ENCODE measurements around the gene SMIM10L2A.

SMIM10L2A gene

DNA sequence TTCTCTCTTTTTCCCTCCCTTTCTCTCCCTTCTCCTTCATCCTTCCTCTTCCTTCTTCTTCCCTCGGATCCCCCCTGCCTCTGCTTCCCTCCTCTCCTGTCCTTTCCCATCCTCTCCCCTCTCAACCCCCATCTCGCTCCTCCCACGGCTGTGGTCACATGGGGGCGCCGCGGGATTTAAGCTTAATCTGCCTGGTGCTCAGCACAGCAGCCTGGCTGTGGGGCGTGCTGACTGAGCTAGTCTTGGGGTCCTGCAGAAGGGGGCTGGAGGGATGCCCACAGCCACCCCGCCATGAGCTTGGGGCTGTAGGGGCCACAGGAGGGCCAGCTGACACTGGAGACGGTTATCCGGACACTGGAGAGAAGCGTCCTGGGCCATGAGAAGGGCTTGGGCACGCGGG lies 10.7 kb downstream of the SMIM10L2A start:
- peaks cover 16% of the 10 kb centered on the region for H3K27me3 Mint-ChIP-seq
- H3K9me3 Mint-ChIP-seq = peaks cover 12% of the 10 kb centered on the region
- peaks cover 3% of the 10 kb centered on the region for H3K36me3 Mint-ChIP-seq
- H3K27ac Mint-ChIP-seq = no peak overlapping the region
- no peak for DNase-seq (ENCODE audit: low spot score in 2 of 2)
- no peak overlapping the region for H3K4me3 Mint-ChIP-seq
- H3K4me1 Mint-ChIP-seq = no peaks in the 10 kb centered on the region
- ATAC-seq (ENCODE audit: low read depth) = no peak

DNA sequence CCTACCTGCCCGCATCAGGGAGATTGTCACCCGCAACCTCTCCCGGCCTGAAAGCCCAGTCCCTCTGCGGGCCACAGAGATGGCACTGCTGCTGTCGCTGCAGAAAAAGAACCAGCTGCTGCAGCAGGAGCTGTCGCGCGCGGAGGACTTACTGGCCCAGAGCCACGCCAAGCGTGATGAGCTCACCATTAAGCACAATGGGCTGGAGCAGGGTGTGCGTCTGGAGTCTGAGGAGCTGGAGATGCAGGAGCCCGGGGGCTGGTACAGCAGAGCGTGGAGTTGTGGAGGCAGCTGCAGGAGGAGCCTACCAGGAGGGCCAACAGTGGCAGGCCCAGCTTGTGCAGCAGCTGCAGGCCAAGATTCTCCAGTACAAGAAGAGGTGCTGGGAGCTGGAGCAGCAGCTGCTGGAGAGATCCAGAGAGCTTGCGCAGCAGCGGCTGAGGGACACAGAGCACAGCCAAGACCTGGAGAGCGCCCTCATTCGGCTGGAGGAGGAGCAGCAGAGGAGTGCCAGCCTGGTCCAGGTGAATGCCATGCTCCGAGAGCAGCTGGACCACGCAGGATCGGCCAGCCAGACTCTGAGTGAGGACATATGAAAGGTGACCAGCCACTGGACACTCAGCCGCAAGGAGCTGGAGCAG lies 11.3 kb downstream of the SMIM10L2A start:
- Mint-ChIP-seq H3K27ac (no peak overlapping the region), H3K36me3 (peaks cover 3% of the 10 kb centered on the region), H3K9me3 (peaks cover 12% of the 10 kb centered on the region), H3K4me3 (no peak overlapping the region), H3K27me3 (peaks cover 16% of the 10 kb centered on the region), H3K4me1 (no peaks in the 10 kb centered on the region)
- no peak for DNase-seq (ENCODE audit: low spot score in 2 of 2)
- ATAC-seq (ENCODE audit: low read depth) = no peak

DNA sequence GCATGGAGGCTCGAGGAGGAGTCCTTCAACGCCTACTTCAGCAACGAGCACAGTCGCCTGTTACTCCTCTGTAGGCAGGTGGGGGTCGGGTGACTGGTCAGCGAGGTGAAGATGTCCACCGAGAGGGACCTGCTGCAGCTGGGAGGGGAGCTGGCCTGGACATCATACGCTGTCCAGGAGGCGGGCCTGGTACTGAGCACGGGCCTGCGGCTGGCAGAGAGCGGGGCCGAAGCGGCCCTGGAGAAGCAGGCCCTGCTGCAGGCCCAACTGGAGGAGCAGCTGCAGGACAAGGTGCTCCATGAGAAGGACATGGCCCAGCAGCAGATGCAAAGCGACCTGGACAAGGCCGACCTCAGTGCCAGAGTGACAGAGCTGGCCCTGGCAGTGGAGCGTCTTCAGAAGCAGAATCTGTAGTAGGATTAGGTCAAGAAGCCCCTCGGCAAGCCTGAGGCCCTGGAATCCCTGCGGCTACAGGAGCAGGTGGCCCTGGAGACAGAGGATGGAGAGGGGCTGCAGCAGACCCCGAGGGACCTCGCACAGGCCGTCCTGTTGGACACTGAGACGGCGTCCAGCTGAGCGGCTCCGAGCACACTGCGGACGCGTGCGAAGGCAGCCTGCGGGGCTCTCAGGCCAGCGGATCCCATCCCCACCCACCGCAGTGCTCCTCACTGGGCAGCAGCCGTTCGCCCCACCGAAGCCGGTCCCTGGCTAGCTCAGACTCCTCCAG lies 11.9 kb downstream of the SMIM10L2A start:
- Mint-ChIP-seq H3K4me1 (no peaks in the 10 kb centered on the region), H3K36me3 (peaks cover 3% of the 10 kb centered on the region), H3K27me3 (peaks cover 16% of the 10 kb centered on the region), H3K4me3 (no peak overlapping the region), H3K27ac (no peak overlapping the region), H3K9me3 (peaks cover 12% of the 10 kb centered on the region)
- no peak for DNase-seq (ENCODE audit: low spot score in 2 of 2)
- no peak for ATAC-seq (ENCODE audit: low read depth)

DNA sequence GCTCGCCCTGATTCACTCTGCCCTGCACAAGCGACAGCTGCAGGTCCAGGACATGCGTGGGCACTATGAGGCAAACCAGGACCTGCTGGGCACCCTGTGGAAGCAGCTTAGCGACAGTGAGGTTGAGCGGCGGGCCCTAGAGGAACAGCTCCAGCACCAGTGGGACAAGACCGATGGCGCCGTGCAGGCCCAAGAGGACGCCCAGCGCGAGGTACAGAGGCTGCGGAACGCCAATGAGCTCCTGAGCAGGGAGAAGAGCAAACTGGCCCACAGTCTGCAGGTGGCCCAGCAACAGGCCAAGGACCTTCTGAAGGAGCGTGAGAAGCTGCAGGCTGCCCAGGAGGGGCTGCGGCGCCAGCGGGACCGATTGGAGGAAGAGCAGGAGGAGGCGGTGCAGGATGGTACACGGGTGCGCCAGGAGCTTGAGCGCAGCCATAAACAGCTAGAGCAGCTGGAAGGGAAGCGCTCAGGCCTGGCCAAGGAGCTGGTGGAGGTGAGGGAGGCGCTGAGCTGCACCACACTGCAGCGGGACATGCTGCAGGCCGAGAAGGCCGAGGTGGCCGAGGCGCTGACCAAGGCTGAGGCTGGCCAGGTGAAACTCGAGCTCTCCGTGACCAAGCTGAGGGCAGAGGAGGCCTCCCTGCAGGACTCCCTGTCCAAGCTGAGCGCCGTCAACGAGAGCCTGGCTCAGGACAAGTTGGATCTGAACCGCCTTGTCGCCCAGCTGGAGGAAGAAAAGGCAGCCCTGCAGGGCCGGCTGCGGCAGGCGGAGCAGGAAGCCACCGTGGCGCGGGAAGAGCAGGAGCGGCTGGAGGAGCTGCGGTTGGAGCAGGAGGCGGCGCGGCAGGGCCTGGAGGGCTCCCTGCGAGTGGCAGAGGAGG lies 12.8 kb downstream of the SMIM10L2A start:
- no peak for DNase-seq (ENCODE audit: low spot score in 2 of 2)
- Mint-ChIP-seq H3K4me1 (no peaks in the 10 kb centered on the region), H3K9me3 (peaks cover 12% of the 10 kb centered on the region), H3K27ac (no peak overlapping the region), H3K27me3 (peaks cover 15% of the 10 kb centered on the region), H3K36me3 (peaks cover 3% of the 10 kb centered on the region), H3K4me3 (no peak overlapping the region)
- no peak for ATAC-seq (ENCODE audit: low read depth)

DNA sequence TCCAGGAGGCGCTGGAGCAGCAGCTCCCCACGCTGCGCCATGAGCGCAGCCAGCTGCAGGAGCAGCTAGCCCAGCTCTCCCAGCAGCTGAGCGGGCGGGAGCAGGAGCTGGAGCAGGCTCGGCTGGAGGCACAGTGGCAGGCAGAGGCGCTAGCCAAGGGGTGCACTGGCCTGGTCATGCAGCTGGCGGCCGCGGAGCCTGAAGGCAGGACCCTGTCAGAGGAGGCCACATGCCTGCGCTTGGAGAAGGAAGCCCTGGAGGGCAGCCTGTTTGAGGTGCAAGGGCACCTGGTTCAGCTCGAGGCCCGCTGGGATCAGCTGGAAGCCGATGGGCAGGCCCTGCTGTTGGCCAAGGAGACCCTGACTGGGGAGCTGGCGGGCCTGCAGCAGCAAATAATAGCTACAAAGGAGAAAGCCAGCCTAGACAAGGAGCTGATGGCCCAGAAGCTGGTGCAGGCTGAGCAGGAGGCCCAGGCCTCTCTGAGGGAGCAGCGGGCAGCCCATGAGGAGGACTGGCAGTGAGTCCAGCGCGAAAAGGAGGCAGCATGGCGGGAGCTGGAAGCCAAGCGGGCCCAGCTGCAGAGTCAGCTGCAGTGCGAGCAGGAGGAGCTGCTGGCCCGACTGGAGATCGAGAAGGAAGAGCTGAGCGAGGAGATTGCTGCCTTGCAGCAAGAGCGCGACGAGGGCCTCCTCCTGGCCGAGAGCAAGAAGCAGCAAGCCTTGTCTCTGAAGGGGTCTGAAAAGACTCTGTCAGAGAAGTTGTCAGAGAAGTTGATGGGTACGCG lies 13.6 kb downstream of the SMIM10L2A start:
- H3K36me3 Mint-ChIP-seq = peaks cover 3% of the 10 kb centered on the region
- no peak for ATAC-seq (ENCODE audit: low read depth)
- no peak overlapping the region for H3K4me3 Mint-ChIP-seq

DNA sequence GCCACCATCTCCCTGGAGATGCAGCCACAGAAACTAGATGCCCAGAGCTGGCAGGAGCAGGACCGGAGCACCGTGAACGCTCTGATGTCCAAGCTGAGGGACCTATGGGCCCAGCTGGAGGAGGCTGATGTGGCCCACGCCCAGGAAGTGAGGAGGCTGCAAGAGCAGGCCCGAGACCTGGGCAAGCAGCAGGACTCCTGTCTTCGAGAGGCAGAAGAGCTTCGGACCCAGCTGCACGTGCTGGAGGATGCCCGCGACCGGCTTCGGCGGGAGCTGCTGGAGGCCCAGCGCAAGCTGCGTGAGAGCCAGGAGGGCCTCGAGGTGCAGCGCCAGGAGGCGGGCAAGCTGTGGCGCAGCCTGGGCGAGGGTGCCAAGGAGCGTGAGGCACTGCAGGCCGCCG lies 14.2 kb downstream of the SMIM10L2A start:
- Mint-ChIP-seq H3K27me3 (peaks cover 11% of the 10 kb centered on the region), H3K4me3 (no peak overlapping the region), H3K9me3 (peaks cover 9% of the 10 kb centered on the region), H3K27ac (no peak overlapping the region), H3K4me1 (peaks cover 2% of the 10 kb centered on the region), H3K36me3 (peaks cover 3% of the 10 kb centered on the region)
- ATAC-seq (ENCODE audit: low read depth) (no peak), DNase-seq (ENCODE audit: low spot score in 2 of 2) (no peak)

More for the DNA sequence above, 13.6 kb downstream of the SMIM10L2A start:
- no peak overlapping the region for H3K27ac Mint-ChIP-seq
- DNase-seq (ENCODE audit: low spot score in 2 of 2) = no peak
- H3K9me3 Mint-ChIP-seq = peaks cover 10% of the 10 kb centered on the region
- peaks cover 11% of the 10 kb centered on the region for H3K27me3 Mint-ChIP-seq
- H3K4me1 Mint-ChIP-seq = peaks cover under 1% of the 10 kb centered on the region

DNA sequence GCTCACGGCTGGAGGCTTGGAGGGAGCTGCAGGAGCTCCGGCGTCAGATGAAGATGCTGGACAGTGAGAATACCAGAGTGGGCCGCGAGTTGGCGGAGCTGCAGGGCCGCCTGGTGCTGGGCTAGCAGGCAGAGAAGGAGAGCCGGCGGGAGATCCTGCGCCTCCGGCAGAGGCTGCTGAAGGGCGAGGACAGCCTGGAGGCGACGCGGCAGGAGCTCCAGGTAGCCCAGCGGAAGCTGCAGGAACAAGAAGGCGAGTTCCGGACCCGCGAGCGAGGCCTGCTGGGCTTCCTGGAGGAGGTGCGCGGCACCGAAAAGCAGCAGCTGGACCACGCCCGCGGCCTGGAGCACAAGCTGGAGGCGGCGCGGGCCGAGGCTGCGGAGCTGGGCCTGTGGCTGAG lies 14.7 kb downstream of the SMIM10L2A start:
- no peak for DNase-seq (ENCODE audit: low spot score in 2 of 2)
- no peak for ATAC-seq (ENCODE audit: low read depth)
- Mint-ChIP-seq H3K27ac (no peak overlapping the region), H3K27me3 (peaks cover 6% of the 10 kb centered on the region), H3K9me3 (peaks cover 3% of the 10 kb centered on the region), H3K4me1 (peaks cover 2% of the 10 kb centered on the region), H3K36me3 (peaks cover under 1% of the 10 kb centered on the region), H3K4me3 (no peak overlapping the region)

DNA sequence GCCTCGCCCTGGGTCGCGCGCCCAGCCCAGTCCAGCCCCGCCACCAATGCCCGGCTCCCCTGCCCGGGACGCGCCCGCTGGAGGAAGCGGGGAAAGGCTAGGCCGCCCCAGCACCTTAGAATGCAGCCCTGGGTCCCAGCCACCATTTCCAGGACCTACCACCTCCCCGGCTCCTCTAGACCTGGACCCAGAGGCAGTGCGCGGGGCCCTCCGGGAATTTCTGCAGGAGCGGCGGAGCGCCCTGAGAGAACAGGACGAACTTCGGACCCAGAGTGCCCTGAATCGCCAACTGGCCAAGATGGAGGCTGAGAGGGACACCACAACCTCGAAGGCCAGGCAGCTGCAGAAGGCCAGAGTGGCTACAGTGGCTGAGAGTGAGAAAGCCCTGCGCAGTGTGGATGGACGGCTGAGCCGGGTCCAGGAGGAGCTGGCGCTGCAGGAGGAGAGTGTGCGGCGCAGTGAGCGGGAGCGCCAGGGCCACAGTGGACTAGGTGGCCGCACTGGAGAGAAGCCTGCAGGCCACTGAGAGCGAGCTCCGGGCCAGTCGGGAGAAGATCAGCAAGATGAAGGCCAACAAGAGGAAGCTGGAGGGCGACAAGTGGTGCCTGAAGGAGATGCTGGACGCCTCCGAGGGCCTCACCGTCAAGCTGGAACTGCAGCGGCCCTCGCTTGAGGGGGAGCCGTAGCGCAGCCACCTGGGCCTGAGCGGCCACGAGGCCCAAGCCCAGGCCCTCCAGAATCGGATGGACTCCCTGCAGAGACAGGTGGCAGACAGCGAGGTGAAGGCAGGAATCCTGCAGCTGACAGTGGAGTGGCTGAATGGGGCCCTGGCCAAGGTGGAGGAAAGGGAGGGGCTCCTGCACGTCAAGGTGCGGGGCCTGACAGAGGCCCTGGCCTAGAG lies 15.5 kb downstream of the SMIM10L2A start:
- Mint-ChIP-seq H3K27me3 (peaks cover 3% of the 10 kb centered on the region), H3K4me1 (peaks cover 2% of the 10 kb centered on the region), H3K36me3 (no peaks in the 10 kb centered on the region), H3K9me3 (no peaks in the 10 kb centered on the region), H3K4me3 (no peak overlapping the region), H3K27ac (no peak overlapping the region)
- no peak for ATAC-seq (ENCODE audit: low read depth)
- no peak for DNase-seq (ENCODE audit: low spot score in 2 of 2)

DNA sequence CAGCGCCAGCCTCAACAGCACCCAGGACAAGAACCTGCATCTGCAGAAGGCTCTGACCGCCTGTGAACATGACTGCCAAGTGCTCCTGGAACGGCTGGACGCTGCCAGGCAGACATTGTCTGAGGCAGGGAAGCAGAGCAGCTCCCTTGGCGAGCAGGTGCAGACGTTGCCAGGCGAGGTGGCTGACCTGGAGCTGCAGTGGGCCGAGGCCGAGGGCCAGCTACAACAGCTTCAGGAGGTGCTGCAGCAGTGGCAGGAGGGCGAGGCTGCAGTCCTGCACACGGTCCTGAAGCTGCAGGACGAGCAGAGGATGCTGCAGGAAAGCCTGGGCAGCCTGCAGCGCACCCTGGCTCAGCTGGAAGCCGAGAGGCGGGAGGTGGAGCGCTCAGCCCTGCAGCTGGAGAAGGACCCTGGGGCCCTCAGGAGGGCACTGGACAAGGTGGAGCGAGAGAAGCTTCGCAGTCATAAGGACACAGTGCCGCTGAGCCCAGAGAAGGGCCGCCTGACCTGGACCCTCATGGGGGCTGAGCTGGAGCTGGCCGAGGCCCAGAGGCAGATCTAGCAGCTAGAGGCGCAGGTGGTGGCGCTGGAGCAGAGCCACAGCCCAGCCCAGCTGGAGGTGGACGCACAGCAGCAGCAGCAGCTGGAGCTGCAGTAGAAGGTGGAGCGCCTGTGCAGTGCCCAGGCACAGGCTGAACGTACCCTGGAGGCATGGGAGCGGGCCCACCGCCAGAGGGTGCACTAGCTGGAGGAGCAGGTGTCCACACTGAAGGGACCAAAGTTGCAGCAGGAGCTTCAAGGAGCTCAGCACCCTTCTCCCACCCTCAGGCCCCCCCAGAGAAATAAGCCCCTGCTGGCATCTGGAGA lies 16.4 kb downstream of the SMIM10L2A start:
- H3K27ac Mint-ChIP-seq = no peak overlapping the region
- H3K4me1 Mint-ChIP-seq = peaks cover 2% of the 10 kb centered on the region

DNA sequence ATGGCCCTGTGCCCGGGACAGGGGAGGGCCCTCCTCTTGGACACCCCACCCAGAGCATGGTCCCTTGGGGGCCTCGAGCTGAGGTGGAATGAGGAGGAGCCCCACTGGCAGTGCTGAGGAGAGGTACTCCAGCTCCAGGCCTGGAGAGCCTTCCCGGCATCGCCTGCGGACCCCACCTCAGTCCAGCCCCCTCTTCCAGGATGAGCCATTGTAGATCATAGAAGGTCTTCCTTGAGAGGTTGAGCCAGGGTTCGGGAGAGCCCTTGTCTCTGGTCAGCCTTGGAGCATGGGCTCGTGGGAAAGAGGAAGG lies 16.9 kb downstream of the SMIM10L2A start:
- Mint-ChIP-seq H3K9me3 (no peaks in the 10 kb centered on the region), H3K27ac (no peak overlapping the region), H3K4me3 (no peak overlapping the region), H3K27me3 (peaks cover 3% of the 10 kb centered on the region), H3K4me1 (peaks cover 2% of the 10 kb centered on the region), H3K36me3 (no peaks in the 10 kb centered on the region)
- DNase-seq (ENCODE audit: low spot score in 2 of 2) (no peak), ATAC-seq (ENCODE audit: low read depth) (no peak)

More for the DNA sequence above, 16.4 kb downstream of the SMIM10L2A start:
- ATAC-seq (ENCODE audit: low read depth) (no peak), DNase-seq (ENCODE audit: low spot score in 2 of 2) (no peak)
- H3K36me3 Mint-ChIP-seq = no peaks in the 10 kb centered on the region
- H3K4me3 Mint-ChIP-seq = no peak overlapping the region
- H3K9me3 Mint-ChIP-seq = no peaks in the 10 kb centered on the region
- peaks cover 3% of the 10 kb centered on the region for H3K27me3 Mint-ChIP-seq

DNA sequence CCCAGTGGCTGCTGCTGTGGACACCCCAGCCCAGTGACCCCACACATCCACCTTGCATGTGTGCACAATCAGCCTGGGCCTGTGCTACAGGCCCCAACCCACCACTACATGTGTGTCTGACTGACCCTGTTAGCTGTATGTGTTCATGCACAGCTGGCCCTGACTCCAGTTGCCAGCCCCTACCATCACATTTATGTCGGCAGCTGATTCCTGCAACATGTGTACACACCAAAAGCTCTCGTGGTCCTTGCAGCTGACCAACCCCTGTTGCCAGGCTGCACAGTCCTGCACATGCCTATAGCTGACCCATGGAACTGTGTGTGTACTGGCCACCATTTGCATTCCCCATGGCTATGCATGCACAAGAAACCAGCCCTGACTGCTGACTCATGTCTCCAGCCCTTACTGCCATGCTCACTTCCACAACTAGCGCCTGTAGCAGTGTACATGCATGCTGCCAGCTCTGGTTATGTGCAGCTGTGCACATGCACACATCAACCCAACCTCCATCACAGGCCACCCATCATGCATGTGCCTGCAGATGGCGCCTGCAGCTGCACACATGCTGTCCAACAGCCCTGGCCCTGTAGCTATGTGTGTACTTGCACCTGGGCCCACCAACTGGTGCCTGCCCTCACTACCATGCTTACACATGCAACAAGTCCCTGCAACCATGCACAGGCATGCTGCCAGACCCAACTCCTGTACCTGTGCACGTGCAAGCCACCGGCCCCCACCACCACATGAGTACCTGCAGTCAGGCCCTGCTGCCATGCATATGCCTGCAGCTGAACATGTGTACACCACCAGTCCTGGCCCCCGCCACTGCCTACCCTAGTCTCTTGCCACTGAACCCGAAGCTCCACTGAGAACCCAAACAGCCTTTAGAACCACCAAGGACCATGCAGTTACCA lies 28.1 kb downstream of the SMIM10L2A start:
- Mint-ChIP-seq H3K4me3 (no peak overlapping the region), H3K4me1 (peaks cover 3% of the 10 kb centered on the region)
- no peak for DNase-seq (ENCODE audit: low spot score in 2 of 2)

More for the DNA sequence above, 28.1 kb downstream of the SMIM10L2A start:
- ATAC-seq (ENCODE audit: low read depth) = no peak
- Mint-ChIP-seq H3K36me3 (no peaks in the 10 kb centered on the region), H3K27ac (no peak overlapping the region), H3K27me3 (peaks cover 5% of the 10 kb centered on the region), H3K9me3 (no peaks in the 10 kb centered on the region)

All from memory B cell (primary cell).